Jurkat, Clone E6-1 (cell line): ENCODE results near the gene TRAFD1.
"Not testable (repeated sequence)": the region's sequence is repeated elsewhere in the genome, so short reads cannot be mapped to it uniquely, and the experiment has no call there.

Experiments
- DNase-seq: peaks from one replicate; pipeline ENCODE4 v3.0.0-alpha.2; 2011; ENCODE audit warnings: low read depth, low spot score
- H3K4me3 ChIP-seq: 2 replicates; pipeline ENCODE4 v1.5.1; 2011; ENCODE audit warnings: mild to moderate bottlenecking, low read length, control low read depth, moderate library complexity

The TRAFD1 gene

DNA sequence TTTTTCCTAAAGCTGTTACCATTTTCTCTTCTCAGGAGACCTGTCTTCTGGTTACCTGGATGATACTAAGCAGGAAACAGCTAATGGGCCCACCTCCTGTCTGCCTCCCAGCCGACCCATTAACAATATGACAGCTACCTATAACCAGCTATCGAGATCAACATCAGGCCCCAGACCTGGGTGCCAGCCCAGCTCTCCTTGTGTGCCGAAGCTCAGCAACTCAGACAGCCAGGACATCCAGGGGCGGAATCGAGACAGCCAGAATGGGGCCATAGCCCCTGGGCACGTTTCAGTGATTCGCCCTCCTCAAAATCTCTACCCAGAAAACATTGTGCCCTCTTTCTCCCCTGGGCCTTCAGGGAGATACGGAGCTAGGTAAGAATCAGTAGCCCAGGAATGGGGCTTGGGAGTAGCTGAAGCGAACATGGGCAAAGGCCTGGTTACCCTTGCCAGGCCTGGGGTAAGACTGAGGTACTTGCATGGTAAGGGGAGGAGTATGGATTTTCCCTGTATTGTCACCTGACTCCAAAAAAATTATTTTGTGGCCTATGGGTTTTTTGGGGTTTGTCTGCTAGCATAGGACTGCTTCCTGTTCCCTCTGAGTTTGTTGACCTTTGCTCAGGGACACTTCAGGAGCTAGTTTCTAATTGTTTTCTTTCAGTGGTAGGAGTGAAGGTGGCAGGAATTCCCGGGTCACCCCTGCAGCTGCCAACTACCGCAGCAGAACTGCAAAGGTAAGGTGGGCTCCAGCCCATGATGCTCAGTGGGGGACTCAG lies 26.6 kb downstream of the TRAFD1 start:
- no peak for DNase-seq
- H3K4me3 ChIP-seq, result no peak overlapping the region

DNA sequence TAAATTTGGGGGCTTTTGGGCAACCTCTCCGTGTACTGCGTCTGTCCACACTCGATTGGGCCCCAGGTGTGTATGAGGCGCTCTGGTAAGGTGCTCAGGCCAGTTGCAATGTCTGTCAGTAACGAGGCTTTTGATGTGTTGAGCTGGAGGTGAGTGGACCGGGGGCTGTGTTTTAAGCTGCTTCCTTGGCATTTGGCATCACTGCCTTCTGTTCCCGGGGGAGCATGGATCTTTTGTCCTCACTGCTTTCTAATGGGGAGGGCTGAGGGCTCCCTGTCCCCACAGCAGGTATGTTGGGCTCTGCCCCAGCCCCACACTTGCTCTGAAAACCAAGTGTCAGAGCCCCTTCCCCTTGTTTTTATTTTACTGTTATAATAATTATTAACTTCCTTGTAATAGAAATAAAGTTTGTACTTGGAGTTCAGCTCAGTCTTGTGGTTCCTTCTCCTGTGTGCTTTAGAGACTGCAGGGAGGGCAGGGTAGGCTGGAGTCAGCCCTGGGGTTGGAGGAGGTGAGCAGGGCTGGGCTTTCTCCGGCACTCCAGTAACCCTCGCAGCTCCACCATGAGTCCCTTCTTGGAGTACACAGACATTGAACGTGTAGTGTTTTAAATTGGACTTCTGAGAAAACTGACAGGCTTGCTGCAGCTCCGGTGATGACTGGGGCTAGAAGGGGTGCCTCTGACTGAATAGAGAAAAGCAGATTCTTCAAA lies 28.0 kb downstream of the TRAFD1 start:
- DNase-seq, result no peak
- H3K4me3 ChIP-seq, result no peak overlapping the region

DNA sequence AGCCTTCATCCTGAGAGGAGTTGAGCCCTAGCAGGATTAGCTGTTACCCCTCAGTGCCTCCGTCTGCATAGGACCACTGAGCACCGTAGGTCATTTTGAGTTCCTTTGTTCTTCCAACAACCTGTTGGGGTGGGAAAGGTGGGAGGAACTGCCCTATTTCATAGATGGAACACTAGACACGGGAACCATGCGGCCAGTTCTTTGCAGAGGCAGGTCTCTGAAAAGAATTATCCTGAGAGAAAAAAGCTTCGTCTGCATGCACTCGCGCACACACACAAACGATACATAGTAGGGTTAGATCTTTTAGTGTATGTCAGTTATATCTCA lies 28.5 kb downstream of the TRAFD1 start:
- no peak overlapping the region for H3K4me3 ChIP-seq
- no peak for DNase-seq

DNA sequence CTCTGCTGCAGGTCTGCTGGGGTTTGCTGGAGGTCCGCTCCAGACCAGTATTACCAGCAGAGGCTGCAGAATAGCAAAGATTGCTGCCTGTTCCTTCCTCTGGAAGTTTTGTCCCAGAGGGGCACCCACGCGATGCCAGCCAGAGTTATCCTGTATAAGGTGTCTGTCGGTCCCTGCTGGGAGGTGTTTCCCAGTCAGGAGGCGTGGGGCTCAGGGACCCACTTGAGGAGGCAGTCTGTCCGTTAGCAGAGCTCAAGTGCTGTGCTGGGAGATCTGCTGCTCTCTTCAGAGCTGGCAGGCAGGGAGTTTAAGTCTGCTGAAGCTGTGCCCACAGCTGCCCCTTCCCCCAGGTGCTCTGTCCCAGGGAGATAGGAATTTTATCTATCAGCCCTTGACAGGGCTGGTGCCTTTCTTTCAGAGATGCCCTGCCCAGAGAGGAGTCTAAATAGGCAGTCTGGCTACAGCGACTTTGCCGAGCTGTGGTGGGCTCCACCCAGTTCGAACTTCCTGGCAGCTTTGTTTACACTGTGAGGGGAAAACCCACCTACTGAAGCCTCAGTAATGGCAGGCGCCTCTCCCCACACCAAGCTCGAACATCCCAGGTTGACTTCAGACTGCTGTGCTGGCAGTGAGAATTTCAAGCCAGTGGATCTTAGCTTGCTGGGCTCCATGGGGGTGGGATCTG lies 33.2 kb downstream of the TRAFD1 start:
- not testable (repeated sequence) for H3K4me3 ChIP-seq, DNase-seq

DNA sequence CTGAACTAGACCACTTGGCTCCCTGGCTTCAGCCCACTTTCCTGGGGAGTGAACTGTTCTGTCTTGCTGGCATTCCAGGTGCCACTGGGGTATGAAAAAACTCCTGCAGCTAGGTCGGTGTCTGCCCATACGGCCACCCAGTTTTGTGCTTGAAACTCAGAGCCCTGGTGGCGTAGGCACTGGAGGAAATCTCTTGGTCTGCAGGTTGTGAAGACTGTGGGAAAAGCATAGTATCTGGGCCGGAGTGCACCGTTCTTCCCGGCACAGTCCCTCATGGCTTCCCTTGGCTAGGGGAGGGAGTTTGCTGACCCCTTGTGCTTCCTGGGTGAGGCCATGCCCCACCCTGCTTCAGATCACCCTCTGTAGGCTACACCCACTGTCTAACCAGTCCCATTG lies 33.8 kb downstream of the TRAFD1 start:
- no peak for DNase-seq
- no peak overlapping the region for H3K4me3 ChIP-seq

DNA sequence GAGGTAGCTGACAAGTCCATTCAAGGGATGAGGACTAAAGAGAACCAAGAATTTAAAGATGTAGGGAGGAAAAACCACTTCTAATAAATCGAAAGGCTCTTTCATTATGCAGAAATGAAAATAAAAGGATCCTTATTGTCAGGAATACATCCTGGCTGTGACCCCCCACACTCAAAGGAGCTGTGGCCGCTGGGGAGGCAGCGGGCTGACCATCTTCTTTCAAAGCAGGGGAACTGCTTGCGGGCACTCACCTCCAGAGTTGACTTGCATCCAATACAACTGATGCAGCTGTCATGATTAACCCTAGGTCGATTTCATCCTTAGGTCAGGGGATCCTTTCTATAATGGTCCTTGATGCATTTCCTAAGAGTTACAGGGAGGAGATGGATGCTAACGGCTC lies 35.3 kb downstream of the TRAFD1 start:
- no peak for DNase-seq
- no peak overlapping the region for H3K4me3 ChIP-seq

DNA sequence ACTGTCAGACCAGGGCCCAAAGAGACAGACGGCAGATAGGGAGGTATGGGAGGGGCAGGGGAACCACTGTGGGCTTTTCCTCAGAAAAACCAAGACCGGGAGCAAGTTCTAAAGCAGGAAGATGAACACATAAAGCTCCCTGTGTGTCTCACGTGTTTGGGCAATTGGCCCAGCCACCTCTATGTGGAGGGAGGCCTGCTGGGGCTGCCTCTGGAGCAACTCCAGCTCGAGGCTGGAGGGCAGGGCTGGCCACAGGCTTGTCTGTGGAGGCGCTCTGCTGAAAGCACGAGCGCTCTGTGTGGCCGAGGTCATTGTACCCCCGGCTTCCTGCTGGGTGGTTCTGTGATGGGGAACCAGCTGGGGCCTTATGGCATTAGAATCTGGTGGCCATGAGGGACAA lies 36.4 kb downstream of the TRAFD1 start:
- no peak overlapping the region for H3K4me3 ChIP-seq
- DNase-seq, result no peak

DNA sequence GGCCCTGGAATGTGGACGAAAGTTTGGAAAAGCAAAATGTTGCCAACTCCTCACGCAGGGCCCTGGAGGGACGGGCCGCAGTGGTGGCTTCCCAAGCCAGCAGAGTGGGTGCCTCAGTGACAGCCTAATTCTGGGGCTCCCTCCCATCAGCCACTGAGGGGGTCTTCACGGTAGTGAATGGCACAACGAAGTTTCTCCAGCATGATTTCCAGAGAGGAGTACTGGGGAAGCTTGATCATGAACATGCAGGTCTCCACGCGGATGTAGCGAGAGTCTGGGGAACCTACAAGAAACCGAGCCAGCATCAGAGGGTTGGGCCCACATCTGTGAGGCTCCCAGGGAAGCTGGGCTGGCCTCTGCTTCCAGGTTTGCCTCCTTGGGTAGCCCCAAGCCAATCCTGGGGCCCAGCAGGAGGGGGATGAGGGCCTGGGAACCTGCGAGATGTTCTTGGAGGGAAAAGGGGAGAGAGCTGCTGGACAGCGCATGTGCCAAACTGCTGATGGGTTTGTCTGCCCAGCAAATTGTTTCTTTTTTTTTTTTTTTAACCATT lies 37.0 kb downstream of the TRAFD1 start:
- H3K4me3 ChIP-seq, result no peak overlapping the region
- DNase-seq, result no peak

DNA sequence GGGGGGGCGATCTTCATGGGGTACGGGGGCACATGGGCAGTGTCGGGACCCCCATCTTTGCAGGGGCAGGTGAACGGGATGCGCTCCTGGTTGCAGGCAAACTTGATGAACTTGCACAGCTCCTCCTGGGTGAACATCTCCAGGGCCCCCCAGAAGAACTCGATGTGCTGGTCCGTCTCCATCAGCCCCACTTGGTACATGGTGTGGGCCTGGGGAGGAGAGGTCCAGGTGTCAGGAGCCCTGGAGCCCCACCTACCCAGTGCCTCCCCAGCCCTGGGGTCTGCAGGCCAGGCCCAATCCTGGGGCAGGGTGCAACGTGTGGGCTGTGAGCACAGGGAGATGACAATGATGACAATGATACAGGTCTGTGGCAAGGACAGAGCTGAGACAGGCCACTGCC lies 37.7 kb downstream of the TRAFD1 start:
- no peak for DNase-seq
- H3K4me3 ChIP-seq, result no peak overlapping the region

DNA sequence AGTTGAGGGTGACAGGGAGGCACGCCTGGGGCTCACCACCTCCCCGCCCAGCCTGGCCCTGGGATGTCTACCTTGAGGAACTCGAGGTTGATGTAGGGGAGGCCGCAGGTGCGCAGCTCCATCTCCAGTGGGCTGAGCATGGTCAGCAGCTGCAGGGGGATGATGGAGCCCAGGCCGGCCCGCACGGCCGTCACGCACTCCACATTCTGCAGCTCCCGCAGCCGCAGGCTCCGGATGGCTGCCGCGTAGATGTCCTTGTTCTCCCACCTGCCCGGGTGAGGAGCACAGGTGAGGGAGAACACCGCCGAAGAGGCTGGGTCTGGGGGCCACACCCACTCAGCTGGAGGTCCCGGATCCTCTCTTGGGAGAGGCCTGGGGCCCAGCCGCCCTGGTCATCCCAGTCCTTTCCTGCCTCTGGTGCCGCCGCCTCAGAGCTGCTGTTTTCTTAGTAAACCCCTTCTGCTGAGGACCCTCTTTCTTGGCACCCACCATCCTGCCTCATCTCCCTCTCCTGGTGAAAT lies 38.2 kb downstream of the TRAFD1 start:
- DNase-seq, result no peak
- H3K4me3 ChIP-seq, result no peak overlapping the region

DNA sequence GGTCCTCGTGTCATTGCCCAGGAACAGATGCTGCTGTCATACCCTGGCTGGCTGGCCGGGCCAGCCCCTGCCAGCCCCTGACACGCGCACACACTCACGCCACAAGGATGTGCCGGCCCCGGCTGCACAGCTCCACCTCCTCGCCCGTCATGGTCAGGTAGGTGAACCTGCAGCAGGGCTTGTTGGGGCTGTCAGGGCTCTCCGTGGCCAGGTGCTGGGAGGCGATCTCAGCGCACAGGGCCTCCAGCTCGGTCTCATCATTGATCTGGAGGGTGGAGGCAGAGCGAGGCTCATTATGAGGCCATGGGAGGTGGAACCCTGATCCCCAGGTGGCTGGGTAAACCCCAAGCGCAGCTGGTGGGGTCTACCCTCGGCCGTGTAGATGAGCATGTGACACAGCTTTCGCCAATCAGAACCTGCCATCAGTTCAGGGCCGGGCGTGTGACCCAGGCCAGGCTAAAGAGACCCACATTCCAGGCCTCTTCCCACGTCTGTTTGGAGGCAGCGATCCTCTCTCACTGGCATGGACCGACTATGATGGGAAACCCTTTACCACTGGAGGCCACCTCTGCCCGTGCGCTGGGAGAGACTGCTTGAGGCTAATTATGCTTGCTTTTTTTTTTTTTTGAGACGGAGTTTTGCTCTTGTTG lies 38.8 kb downstream of the TRAFD1 start:
- H3K4me3 ChIP-seq, result no peak overlapping the region
- DNase-seq, result no peak

DNA sequence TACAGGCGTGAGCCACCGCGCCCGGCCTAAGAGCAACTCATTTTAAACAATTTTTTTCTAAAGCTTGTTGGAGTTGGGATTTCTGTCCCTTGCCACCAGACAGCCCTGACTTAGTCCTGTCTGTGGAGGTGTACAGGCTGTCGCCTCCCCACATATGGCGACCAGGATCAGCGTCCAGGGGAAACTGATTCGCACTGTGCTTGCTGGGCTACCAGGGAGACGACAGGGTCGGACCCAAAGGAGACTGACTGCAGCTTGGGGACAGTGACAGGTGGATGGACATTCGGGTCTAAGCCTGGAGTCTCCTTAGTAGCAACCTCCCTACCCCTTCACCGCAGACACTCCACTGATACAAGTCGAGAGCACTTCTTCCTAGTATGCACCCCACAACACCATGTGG lies 40.3 kb downstream of the TRAFD1 start:
- DNase-seq, result no peak
- H3K4me3 ChIP-seq, result no peak overlapping the region

DNA sequence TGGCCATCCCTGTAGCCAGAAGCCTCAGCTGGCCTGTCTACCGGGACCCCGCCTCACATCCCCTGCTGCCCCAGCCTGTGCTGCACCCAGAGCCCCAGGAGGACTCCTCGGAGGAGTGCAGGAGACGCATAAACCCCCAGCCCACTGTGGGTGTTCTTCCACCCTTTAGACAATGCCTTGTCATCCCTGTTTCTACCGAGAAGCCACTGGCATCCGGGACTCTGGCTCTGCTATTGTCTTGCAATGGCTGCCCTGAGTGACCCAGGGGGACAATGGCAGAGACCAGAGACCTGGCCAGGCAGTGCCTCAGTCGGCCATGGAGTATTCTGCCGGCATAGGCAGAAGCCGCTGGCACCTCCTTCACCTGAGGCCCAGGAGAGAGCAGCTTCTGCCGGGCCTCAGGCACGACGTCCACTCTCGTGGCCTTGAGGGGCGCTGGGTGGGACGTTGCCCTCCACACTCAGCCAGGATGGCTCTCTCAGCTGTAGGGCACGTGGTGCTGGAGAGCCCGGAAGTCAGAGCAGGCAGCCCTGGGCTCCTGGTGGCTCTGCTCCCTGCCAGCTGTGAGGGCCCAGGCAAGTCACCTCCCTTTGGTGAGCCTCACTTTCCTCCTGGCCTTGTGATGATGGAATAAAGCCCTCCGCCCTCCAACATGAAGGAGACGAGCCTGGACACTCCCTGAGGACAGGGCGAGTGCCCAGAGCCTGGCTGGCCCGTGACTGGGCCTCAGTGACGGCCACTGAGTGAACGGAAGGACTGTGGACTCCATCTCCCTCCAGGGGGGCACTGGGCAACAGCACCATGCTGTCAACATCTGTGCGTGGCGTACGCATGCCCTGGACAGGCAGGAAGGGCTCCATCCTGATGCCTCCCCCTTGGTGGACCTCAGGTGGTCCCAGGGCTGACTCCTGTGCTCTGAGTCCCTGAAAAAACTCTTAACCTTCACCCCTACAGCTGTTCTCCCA lies 41.0 kb downstream of the TRAFD1 start:
- no peak overlapping the region for H3K4me3 ChIP-seq
- DNase-seq, result no peak

DNA sequence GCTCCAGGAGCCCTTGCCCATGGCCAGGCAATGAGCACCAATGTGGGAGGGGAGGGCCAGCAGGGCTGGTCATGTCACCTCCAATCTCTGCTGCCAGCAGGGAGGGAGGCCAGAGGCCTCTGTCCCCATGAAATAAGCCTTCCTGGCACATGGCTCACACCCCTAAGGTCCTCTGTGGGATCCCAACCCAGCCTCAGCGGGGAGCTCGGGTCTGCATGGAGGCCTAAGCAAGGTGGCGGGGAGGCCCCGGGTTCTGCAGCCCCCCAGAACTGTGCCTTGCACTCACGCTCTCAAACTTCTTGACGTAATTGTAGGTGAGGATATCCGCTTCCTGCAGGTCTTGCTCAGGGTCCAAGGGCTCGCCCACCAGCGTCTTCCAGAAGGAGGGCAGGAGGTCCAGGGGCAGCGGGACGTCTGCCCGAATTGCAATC lies 41.7 kb downstream of the TRAFD1 start:
- DNase-seq, result no peak
- no peak overlapping the region for H3K4me3 ChIP-seq

DNA sequence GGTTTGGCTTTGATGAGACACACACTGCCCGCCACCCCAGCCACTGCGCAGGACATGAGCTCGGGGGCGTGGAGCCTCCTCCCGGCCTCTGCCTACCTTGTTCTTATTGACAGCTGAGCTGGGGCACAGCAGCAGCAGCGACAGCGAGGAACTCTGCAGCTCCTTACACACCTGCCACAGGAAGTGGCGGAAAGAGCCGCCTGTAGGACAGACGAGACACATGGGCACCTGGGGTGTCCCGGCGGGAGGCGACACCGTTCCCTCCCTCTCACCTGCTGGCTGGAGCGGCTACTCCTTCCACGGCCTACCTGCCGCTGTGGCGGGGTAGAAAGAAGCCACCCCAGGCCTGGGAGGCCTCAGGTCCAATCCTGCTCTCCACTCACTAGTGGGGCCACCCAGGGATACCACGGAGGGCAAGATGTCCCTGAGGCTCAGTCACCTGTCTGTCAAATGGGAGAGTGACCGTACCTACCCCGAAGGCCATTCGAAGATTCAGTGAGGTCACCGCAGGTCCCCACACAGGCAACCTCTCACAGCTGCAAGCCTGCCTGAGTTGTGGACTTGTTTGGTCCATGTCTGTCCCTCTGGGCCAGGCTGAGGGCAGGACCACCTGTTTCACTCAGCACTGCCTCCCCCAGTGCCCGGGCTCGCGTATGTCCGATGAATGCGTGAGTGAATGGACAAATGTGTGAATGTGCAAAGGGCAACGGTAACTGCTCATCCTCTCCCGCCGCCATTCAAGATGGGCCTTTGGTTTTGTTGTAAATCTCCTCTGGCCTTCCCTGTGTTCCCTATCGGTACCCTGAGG lies 42.6 kb downstream of the TRAFD1 start:
- DNase-seq, result no peak
- no peak overlapping the region for H3K4me3 ChIP-seq

DNA sequence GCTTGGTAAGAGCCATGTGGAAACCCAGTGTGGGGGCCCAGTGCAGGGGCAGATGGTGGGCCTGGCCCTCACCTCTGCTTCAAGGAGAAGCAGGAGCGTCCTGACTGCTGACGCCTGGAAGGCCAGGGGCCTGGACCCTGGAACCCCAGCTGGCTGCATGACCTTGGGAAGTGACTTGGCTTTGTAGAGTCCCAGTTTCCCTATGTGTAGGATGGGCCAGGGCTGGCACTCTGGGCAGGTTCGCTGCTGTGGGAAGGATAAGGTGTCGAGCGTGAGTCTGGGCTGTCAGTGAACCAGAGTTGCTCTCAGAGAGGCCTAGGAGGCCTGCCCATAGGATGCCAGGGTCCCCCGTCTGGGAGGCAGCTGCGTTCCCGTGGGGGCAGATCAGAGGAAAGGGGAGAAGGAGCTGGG lies 43.2 kb downstream of the TRAFD1 start:
- no peak for DNase-seq
- no peak overlapping the region for H3K4me3 ChIP-seq

DNA sequence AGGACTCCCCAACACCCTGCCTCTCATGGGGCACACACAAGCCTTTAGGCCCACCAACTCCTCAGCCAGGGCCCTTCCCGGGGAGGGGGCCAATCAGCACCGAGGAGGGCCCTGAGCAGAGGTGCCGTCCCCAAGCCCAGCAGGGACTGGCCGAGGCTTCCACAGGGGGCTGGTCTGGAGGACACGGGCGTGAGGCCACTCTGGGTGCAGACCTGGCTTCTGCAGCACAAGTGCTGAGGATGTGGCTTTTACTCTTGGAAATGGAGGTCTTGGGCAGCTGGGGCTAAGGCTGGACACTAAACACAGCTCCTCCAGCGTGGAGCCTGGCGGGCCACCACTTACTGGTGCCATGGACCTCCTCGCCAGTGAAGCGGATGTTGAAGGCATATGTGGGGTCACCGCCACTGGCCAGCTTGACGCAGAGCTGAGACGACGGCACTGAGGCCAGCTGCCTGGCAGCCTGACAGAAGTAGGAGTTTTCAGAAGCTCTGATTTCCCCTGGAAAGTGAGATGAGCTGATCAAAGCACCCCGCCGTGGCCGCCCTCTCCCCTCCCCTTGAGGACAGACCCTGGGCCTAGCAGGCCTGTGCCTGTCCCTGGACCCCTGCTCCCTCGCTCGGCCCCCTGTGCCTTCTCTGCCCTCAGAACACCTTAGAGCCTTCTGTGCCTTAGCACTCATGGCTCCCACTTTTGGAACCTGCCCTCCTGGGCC lies 44.0 kb downstream of the TRAFD1 start:
- no peak overlapping the region for H3K4me3 ChIP-seq
- DNase-seq, result no peak
